DOHH2 (cell line): ENCODE measurements around the gene PRDX4.
"Not testable (repeated sequence)": the region's sequence is repeated elsewhere in the genome, so short reads cannot be mapped to it uniquely, and the experiment has no call there.

ENCODE experiments used
- H3F3A ChIP-seq: fragments of 200-600 bp; sonication (generic), shearing (Covaris generic); 2 replicates; pipeline ENCODE4 v1.6.0; 2016; ENCODE audit warnings: antibody characterized with exemption, mild to moderate bottlenecking; ENCODE audit not compliant: control insufficient read depth, insufficient read depth
- H3K27ac ChIP-seq: fragments of 200-600 bp; sonication (generic); 2 replicates; pipeline ENCODE4 v1.5.1; 2014; ENCODE audit warnings: low read depth, mild to moderate bottlenecking, low read length, moderate library complexity
- H3K27me3 ChIP-seq: fragments of 200-600 bp; sonication (generic); 2 replicates; pipeline ENCODE4 v1.6.1; 2014; ENCODE audit warnings: mild to moderate bottlenecking, low read length, mixed read lengths; ENCODE audit not compliant: control insufficient read depth
- H3K36me3 ChIP-seq: fragments of 200-600 bp; sonication (generic); 2 replicates; pipeline ENCODE4 v1.6.1; 2014; ENCODE audit warnings: mild to moderate bottlenecking, low read length, moderate library complexity, mixed read lengths; ENCODE audit not compliant: control insufficient read depth
- H3K4me1 ChIP-seq: fragments of 200-600 bp; sonication (generic); 2 replicates; pipeline ENCODE4 v1.6.1; 2014; ENCODE audit warnings: mild to moderate bottlenecking, low read length, mixed read lengths; ENCODE audit not compliant: control insufficient read depth
- H3K4me2 ChIP-seq: fragments of 200-600 bp; sonication (generic); 2 replicates; pipeline ENCODE4 v1.6.0; 2014; ENCODE audit warnings: mild to moderate bottlenecking, low read length, moderate library complexity
- H3K4me3 ChIP-seq: fragments of 200-600 bp; sonication (generic); 2 replicates; pipeline ENCODE4 v1.5.1; 2014; ENCODE audit warnings: mild to moderate bottlenecking, low read length, mixed read lengths
- H3K79me2 ChIP-seq: fragments of 200-600 bp; sonication (generic); 2 replicates; pipeline ENCODE4 v1.6.1; 2014; ENCODE audit warnings: mild to moderate bottlenecking, low read length, mixed read lengths; ENCODE audit not compliant: control insufficient read depth
- H3K9me2 ChIP-seq: fragments of 200-600 bp; sonication (generic); replicated peaks from 2 replicates; pipeline ENCODE4 v1.6.1; 2014; ENCODE audit warnings: mild to moderate bottlenecking, low read length, mixed read lengths; ENCODE audit not compliant: control insufficient read depth
- H3K9me3 ChIP-seq: fragments of 200-600 bp; sonication (generic); 2 replicates; pipeline ENCODE4 v1.6.1; 2014; ENCODE audit warnings: antibody characterized with exemption, low read length, mixed read lengths; ENCODE audit not compliant: control insufficient read depth, insufficient read depth
- H4K20me1 ChIP-seq: fragments of 200-600 bp; sonication (generic); 2 replicates; pipeline ENCODE4 v1.6.0; 2014; ENCODE audit warnings: low read depth, mild to moderate bottlenecking, antibody characterized with exemption, low read length, moderate library complexity; ENCODE audit not compliant: control insufficient read depth, insufficient read depth
- CTCF ChIP-seq: fragments of 200-600 bp; sonication (generic); IDR thresholded peaks from one replicate; pipeline ENCODE4 v1.5.1; 2014; ENCODE audit warnings: antibody characterized with exemption, mild to moderate bottlenecking, low read depth, low read length; ENCODE audit not compliant: poor library complexity, severe bottlenecking
- EZH2phosphoT487 ChIP-seq: fragments of 200-600 bp; sonication (generic); IDR thresholded peaks from 2 replicates; pipeline ENCODE4 v1.6.1; 2017; ENCODE audit warnings: borderline replicate concordance, mild to moderate bottlenecking, antibody characterized with exemption, low read length, moderate library complexity, mixed read lengths

The PRDX4 gene

DNA sequence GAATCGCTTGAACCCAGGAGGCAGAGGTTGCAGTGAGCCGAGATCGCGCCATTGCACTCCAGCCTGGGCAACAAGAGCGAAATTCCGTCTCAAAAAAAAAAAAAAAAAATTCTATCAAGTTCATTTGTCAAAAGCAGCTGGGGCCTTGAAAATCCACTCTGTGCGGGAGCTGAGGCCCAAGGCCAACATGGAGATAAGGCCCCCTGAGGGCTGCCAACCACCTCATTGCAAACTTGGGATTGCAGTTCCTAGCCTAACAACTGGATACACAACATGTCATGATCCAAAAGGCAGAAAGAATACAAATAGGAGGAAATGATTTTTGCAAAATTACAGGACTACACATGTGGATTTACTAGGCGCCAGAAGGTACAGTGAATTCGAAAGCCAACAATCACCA lies 22.5 kb upstream of the PRDX4 start:
- Histone ChIP-seq H3K4me3 (no peak overlapping the region), H3F3A (no peaks in the 10 kb centered on the region), H3K9me3 (no peaks in the 10 kb centered on the region), H3K79me2 (no peaks in the 10 kb centered on the region), H3K4me1 (no peaks in the 10 kb centered on the region), H3K4me2 (no peak overlapping the region), H3K9me2 (no peaks in the 10 kb centered on the region), H3K27me3 (no peaks in the 10 kb centered on the region), H3K27ac (no peak overlapping the region), H3K36me3 (no peaks in the 10 kb centered on the region), H4K20me1 (no peaks in the 10 kb centered on the region)
- TF ChIP-seq EZH2phosphoT487 (no peak), CTCF (no peak)

- H3K9me2 ChIP-seq: no peaks in the 10 kb centered on the region
- TF ChIP-seq EZH2phosphoT487: no peak
- TF ChIP-seq CTCF: no peak
- H4K20me1 ChIP-seq: no peaks in the 10 kb centered on the region
- no peaks in the 10 kb centered on the region for H3F3A ChIP-seq
- H3K4me1 ChIP-seq: no peaks in the 10 kb centered on the region
- H3K79me2 ChIP-seq: no peaks in the 10 kb centered on the region
- H3K27me3 ChIP-seq: no peaks in the 10 kb centered on the region
- no peak overlapping the region for H3K4me2 ChIP-seq
- no peaks in the 10 kb centered on the region for H3K36me3 ChIP-seq
- H3K4me3 ChIP-seq: no peak overlapping the region
- no peak overlapping the region for H3K27ac ChIP-seq
- H3K9me3 ChIP-seq: no peaks in the 10 kb centered on the region
Observed at GRCh38 chrX:23656091-23656490, 11.2 kb upstream of the PRDX4 start.

- Histone ChIP-seq H3F3A (no peaks in the 10 kb centered on the region), H3K9me2 (no peaks in the 10 kb centered on the region), H3K36me3 (no peaks in the 10 kb centered on the region), H3K4me2 (no peak overlapping the region), H3K27ac (no peak overlapping the region), H3K9me3 (no peaks in the 10 kb centered on the region), H3K27me3 (no peaks in the 10 kb centered on the region), H4K20me1 (no peaks in the 10 kb centered on the region), H3K79me2 (no peaks in the 10 kb centered on the region), H3K4me1 (peaks cover under 1% of the 10 kb centered on the region; the same call in 1 of the 2 replicates), H3K4me3 (no peak overlapping the region)
- TF ChIP-seq EZH2phosphoT487: no peak
- no peak for TF ChIP-seq CTCF
Observed at GRCh38 chrX:23656684-23657083, 10.6 kb upstream of the PRDX4 start.

- no peaks in the 10 kb centered on the region for H3K27me3 ChIP-seq
- H3K4me3 ChIP-seq: no peak overlapping the region
- no peak for TF ChIP-seq CTCF
- no peak for TF ChIP-seq EZH2phosphoT487
- H4K20me1 ChIP-seq: no peaks in the 10 kb centered on the region
- peaks cover 7% of the 10 kb centered on the region for H3K4me1 ChIP-seq
- H3K79me2 ChIP-seq: no peaks in the 10 kb centered on the region
- H3F3A ChIP-seq: no peaks in the 10 kb centered on the region
- no peaks in the 10 kb centered on the region for H3K9me2 ChIP-seq
- H3K9me3 ChIP-seq: no peaks in the 10 kb centered on the region
- no peak overlapping the region for H3K27ac ChIP-seq
- no peak overlapping the region for H3K4me2 ChIP-seq
- H3K36me3 ChIP-seq: no peaks in the 10 kb centered on the region
Observed at GRCh38 chrX:23659339-23659738, 8.0 kb upstream of the PRDX4 start.

GRCh38 chrX:23660083-23660765 lies 7.1 kb upstream of the PRDX4 start:
- not testable (repeated sequence) for H3K4me3 ChIP-seq, H3K36me3 ChIP-seq, H3K27me3 ChIP-seq, H4K20me1 ChIP-seq, H3F3A ChIP-seq, H3K4me2 ChIP-seq, H3K9me3 ChIP-seq, H3K79me2 ChIP-seq, H3K9me2 ChIP-seq, H3K27ac ChIP-seq, H3K4me1 ChIP-seq
